ENCODE data around the gene PIEZO2.

GRCh38 chr18:10927286-10927992 is 221.9 kb downstream of the PIEZO2 start:
- TF ChIP-seq SP1 (IDR thresholded peaks at IDR 0.05; ENCODE audit: low read depth, low read length), result no peak
- TF ChIP-seq, protein P1, sequence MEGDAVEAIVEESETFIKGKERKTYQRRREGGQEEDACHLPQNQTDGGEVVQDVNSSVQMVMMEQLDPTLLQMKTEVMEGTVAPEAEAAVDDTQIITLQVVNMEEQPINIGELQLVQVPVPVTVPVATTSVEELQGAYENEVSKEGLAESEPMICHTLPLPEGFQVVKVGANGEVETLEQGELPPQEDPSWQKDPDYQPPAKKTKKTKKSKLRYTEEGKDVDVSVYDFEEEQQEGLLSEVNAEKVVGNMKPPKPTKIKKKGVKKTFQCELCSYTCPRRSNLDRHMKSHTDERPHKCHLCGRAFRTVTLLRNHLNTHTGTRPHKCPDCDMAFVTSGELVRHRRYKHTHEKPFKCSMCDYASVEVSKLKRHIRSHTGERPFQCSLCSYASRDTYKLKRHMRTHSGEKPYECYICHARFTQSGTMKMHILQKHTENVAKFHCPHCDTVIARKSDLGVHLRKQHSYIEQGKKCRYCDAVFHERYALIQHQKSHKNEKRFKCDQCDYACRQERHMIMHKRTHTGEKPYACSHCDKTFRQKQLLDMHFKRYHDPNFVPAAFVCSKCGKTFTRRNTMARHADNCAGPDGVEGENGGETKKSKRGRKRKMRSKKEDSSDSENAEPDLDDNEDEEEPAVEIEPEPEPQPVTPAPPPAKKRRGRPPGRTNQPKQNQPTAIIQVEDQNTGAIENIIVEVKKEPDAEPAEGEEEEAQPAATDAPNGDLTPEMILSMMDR (IDR thresholded peaks at IDR 0.05; ENCODE audit: control extremely low read depth in 1 of 3, insufficient read depth in 1 of 3, low read depth in 1 of 3, low read length in 3 of 3), result no peak
- TF ChIP-seq ZNF274 (IDR thresholded peaks at IDR 0.05; ENCODE audit: borderline replicate concordance, extremely low read depth, low read length), result no peak
- TF ChIP-seq NRF1 (IDR thresholded peaks at IDR 0.05; ENCODE audit: low read depth, low read length), result no peak
- TF ChIP-seq POLR2A (IDR thresholded peaks at IDR 0.05; ENCODE audit: control extremely low read depth in 1 of 2, low read depth in 2 of 2, low read length in 2 of 2), result no peak
- TF ChIP-seq YY1 (IDR thresholded peaks at IDR 0.05; ENCODE audit: low read depth, low read length), result no peak
- no peak for TF ChIP-seq HDAC2 (IDR thresholded peaks at IDR 0.05; ENCODE audit: borderline replicate concordance in 1 of 2, low read depth in 2 of 2, low read length in 2 of 2)
